GM20000 (cell line): Measurements from ENCODE around the gene ATP13A4.

Experiments used
- DNase-seq: peaks from one replicate; pipeline ENCODE4 v3.0.0; 2012; ENCODE audit warnings: low spot score
- TF ChIP-seq, protein P1 (sequence below): IDR thresholded peaks from 2 replicates; pipeline ENCODE4 v1.5.1; 2012; ENCODE audit warnings: mild to moderate bottlenecking, control low read depth; ENCODE audit errors: extremely low read depth, missing control alignments

ATP13A4 gene

DNA sequence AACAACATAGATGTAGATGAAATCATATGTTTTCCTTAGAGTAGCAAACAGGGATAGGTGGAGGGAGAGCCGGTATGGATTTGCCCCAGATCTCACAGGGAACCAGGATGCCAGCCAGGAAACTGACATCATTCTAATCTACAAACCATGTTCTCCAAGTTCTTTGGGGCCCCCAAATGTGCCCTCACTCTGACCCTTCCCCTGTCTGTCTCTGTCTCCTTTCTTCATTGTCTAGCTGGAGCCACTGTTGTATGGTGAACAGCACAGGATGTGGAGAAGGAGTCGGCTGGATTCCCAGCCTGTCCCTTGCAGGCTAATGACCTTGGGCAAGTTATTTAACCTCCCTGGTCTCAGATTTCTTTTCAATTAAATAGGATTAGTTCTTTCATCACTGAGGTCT is 177.1 kb downstream of the ATP13A4 start:
- TF ChIP-seq, protein P1, sequence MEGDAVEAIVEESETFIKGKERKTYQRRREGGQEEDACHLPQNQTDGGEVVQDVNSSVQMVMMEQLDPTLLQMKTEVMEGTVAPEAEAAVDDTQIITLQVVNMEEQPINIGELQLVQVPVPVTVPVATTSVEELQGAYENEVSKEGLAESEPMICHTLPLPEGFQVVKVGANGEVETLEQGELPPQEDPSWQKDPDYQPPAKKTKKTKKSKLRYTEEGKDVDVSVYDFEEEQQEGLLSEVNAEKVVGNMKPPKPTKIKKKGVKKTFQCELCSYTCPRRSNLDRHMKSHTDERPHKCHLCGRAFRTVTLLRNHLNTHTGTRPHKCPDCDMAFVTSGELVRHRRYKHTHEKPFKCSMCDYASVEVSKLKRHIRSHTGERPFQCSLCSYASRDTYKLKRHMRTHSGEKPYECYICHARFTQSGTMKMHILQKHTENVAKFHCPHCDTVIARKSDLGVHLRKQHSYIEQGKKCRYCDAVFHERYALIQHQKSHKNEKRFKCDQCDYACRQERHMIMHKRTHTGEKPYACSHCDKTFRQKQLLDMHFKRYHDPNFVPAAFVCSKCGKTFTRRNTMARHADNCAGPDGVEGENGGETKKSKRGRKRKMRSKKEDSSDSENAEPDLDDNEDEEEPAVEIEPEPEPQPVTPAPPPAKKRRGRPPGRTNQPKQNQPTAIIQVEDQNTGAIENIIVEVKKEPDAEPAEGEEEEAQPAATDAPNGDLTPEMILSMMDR: no peak
- no peak for DNase-seq

GRCh38 chr3:193375614-193376013 is 179.1 kb downstream of the ATP13A4 start:
- TF ChIP-seq, protein P1: no peak
- DNase-seq: no peak

DNA sequence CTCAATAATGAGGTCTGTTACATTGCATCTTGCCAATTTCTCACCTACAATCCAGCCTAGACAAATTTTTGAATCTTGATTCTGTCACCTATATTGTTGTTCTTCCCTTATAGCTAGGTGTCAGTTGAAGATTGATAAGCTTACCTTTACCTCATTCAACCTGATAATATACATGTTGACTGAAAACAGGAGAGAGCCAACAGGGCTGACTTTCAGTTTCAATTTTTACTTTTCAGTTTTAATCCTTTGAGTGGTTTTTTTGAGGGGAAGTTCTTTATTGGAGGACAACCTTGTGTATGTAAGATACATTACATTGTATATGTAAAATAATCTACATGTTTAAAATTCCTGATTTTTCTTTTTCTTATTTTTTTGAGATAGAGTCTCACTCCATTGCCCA is 181.9 kb downstream of the ATP13A4 start:
- TF ChIP-seq, protein P1: no peak

DNA sequence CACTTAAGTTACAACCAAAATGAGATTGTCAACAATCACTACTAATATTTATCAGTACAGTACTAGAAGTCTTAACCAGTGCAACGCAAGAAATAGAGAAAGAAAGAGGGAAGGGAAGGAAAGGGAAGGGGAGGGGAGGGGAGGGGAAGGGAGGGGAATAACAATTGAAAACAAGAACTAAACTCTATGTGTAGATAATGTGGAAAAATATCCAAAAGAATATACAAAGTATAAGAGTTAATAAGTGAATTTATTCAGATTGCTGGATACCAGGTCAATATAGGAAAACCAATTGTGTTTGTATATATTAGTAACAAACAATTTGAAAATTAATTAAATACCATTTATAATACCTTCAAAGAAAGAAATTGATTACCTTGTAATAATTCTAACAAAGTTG is 186.8 kb downstream of the ATP13A4 start:
- TF ChIP-seq, protein P1: no peak

More for the DNA sequence above, 181.9 kb downstream of the ATP13A4 start:
- peak; percentile 8 for DNase-seq

DNA sequence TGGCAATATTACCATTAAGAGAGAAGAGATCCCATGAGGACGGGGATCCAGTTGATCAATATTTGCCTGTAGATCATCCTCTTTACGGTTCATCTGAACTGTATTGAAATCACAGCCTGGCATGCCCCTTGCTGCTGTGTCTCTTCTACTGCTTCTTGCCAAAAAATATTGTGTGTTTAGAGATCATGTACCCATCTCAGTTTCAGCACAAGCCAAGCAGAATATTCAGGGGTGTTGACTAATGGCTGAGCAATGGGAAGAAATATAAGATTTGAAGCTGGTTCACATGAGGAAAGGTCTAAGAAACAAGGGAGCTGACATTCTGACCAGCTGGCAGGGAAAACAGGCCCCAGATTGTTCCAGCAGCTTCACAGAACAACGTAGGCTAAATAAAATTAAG is 197.4 kb downstream of the ATP13A4 start:
- DNase-seq: no peak
- TF ChIP-seq, protein P1: no peak

More for the DNA sequence above, 186.8 kb downstream of the ATP13A4 start:
- no peak for DNase-seq

DNA sequence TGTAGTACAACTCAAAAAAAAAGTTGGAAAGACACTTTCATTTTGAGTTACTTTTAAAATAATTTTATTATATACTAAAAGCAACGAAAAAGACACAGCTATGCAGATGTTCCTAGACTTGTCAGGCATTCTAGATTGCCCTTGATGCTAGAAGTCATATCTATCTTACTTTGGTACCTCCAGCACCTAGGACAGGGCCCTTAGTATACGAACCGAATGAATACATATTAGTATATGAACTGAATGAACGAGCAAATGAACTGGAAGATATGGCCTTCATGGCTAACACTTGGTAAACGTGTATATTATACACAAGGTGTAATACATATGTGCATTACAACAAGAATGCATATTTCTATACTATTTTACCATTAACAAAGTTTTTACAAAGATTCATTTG is 200.3 kb downstream of the ATP13A4 start:
- TF ChIP-seq, protein P1: no peak
- no peak for DNase-seq
